ENCODE results near the gene PHACTR3. TPM values are rescaled to one million over a fixed set of nuclear protein-coding genes. Genes with fewer than 3 reads are reported as not detected.

PHACTR3 gene
- polyA plus RNA-seq, 2 of the 4 experiments (the other 2 are of a cell fraction): not detected

DNA sequence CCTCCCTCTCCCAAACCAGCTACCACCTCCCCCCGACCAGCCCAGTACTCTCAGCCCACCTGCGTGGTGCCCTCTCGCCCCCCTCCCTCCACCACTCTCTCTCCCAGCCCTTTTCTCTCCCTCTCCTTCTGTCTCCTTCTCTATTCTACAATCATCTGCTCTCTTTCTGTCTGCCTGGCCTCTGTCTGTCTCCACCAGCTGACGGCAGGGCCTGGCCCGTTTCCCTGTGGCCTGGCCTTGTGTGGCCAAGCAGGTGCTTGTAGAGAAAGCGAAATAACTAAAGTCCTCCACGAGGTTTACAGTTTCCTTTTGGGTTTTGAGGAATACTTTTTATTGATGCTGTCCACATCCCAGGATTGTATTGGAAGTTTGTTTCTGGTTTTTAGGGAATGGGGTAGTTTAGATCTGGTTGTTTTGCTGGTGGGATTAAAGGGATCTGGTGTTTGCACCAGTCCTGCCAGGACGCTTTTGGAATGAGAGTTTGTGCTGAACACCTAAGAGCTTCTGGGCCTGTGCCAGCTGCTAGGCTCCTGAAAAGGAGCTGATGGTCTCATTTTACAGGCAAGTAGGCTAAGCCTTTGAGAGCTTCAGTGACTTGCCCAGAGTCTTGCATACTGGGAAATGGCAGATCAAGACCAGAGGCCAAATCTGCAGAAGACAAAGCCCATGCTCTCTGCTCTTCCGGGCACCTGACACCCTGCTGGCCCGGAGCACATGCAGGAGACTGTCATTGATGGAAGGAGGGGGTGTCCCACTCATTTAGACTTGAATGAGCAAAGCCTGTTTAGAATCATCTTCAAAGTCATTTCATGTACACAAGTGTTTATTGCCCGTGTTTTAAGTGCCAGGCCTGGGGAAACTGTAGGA is 167.4 kb downstream of the PHACTR3 start:
- H3K4me2 ChIP-seq: no peak overlapping the region
- FAIRE-seq (no peak), DNase-seq (ENCODE audit: low read depth in 1 of 2, low spot score in 1 of 2) (no peak), ATAC-seq (no peak)
- 29% methylated on average over 11 of the region's 11 CpGs for WGBS (ENCODE audit: missing lambda C conversion rate)
- H3K4me1 ChIP-seq: no peaks in the 10 kb centered on the region
- no peaks in the 10 kb centered on the region for H3K9me3 ChIP-seq
- H3K27ac ChIP-seq: no peak overlapping the region
- H3K4me3 ChIP-seq: no peak overlapping the region
- TF ChIP-seq RFX5 (IDR thresholded peaks at IDR 0.05) (no peak), EHF (CRISPR knock-in tag; IDR thresholded peaks at IDR 0.05) (no peak), TP53 (CRISPR knock-in tag; IDR thresholded peaks at IDR 0.05) (no peak)
- ChIA-PET CTCF (interaction anchor here (0.7 to 1.7 kb wide), 4 partner anchors 9 to 77 kb away, joined by 3 to 7 read pairs (median 4); no protein-coding TSS in a partner anchor), POLR2A (no interaction called here)

DNA sequence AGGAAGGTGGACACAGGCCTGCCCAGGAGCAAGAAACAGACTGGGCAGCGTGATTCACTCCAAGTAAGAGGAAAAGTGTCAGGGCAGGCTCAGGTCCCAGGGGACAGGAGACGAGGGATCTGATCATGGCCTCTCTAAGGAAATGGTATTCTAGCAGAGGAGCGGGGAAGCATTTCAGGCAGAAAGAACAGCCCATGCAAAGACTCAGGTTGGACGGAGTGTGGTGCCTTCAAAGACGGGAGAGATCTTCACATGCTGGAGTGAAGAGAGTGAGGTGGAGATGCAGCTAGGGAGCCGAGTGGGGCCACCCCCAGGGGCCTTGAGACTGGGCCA is 168.0 kb downstream of the PHACTR3 start:
- DNase-seq (ENCODE audit: low read depth in 1 of 2, low spot score in 1 of 2): no peak
- no peak for FAIRE-seq
- no peak overlapping the region for H3K4me3 ChIP-seq
- no peaks in the 10 kb centered on the region for H3K4me1 ChIP-seq
- TF ChIP-seq GATA3 (IDR thresholded peaks at IDR 0.05; ENCODE audit: borderline replicate concordance) (no peak), FOSB (CRISPR knock-in tag; IDR thresholded peaks at IDR 0.05) (no peak), FOXS1 (CRISPR knock-in tag; IDR thresholded peaks at IDR 0.05) (no peak), ZC3H11A (IDR thresholded peaks at IDR 0.05) (no peak), HOXB13 (CRISPR knock-in tag; IDR thresholded peaks at IDR 0.05; ENCODE audit: low read depth) (no peak), EP300 (IDR thresholded peaks at IDR 0.05) (no peak), FOSL2 (IDR thresholded peaks at IDR 0.05) (no peak), FOSL2 (CRISPR knock-in tag; IDR thresholded peaks at IDR 0.05) (no peak), ATOH8 (CRISPR knock-in tag; IDR thresholded peaks at IDR 0.05; ENCODE audit: low read depth) (no peak), CTCF (IDR thresholded peaks at IDR 0.05) (no peak), NFE2L2 (conservative IDR thresholded peaks at IDR 0.05; ENCODE audit: low read length) (no peak), CHD2 (IDR thresholded peaks at IDR 0.05; ENCODE audit: low read length, partially characterized antibody) (no peak), BHLHE40 (IDR thresholded peaks at IDR 0.05; ENCODE audit: low read depth, low read length) (no peak), KDM1A (IDR thresholded peaks at IDR 0.05; ENCODE audit: low read depth) (no peak), MAZ (IDR thresholded peaks at IDR 0.05; ENCODE audit: borderline replicate concordance, low read depth, low read length) (no peak), TFCP2L1 (CRISPR knock-in tag; IDR thresholded peaks at IDR 0.05) (no peak), RAD21 (conservative IDR thresholded peaks at IDR 0.05 in 1 of 2, IDR thresholded peaks at IDR 0.05 in 1 of 2) (no peak), JUNB (IDR thresholded peaks at IDR 0.05) (no peak), BCL3 (IDR thresholded peaks at IDR 0.05) (no peak), ZNF302 (CRISPR knock-in tag; IDR thresholded peaks at IDR 0.05) (no peak)
- TF ChIP-seq, protein P1, sequence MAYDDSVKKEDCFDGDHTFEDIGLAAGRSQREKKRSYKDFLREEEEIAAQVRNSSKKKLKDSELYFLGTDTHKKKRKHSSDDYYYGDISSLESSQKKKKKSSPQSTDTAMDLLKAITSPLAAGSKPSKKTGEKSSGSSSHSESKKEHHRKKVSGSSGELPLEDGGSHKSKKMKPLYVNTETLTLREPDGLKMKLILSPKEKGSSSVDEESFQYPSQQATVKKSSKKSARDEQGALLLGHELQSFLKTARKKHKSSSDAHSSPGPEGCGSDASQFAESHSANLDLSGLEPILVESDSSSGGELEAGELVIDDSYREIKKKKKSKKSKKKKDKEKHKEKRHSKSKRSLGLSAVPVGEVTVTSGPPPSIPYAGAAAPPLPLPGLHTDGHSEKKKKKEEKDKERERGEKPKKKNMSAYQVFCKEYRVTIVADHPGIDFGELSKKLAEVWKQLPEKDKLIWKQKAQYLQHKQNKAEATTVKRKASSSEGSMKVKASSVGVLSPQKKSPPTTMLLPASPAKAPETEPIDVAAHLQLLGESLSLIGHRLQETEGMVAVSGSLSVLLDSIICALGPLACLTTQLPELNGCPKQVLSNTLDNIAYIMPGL (CRISPR knock-in tag; IDR thresholded peaks at IDR 0.05; ENCODE audit: borderline replicate concordance): no peak
- WGBS (ENCODE audit: missing lambda C conversion rate): 34% methylated on average over 5 of the region's 6 CpGs
- CTCF ChIA-PET: interaction anchor here (1.2 to 1.7 kb wide), 2 partner anchors 8 to 12 kb away, joined by 4 to 7 read pairs; no protein-coding TSS in a partner anchor
- H3K9me3 ChIP-seq: no peaks in the 10 kb centered on the region
- no peak overlapping the region for H3K4me2 ChIP-seq
- POLR2A ChIA-PET: no interaction called here
- no peak overlapping the region for H3K27ac ChIP-seq
- no peak for ATAC-seq

Measured in A549 (cell line).